ENCODE measurements around the gene DNAH14.

DNA sequence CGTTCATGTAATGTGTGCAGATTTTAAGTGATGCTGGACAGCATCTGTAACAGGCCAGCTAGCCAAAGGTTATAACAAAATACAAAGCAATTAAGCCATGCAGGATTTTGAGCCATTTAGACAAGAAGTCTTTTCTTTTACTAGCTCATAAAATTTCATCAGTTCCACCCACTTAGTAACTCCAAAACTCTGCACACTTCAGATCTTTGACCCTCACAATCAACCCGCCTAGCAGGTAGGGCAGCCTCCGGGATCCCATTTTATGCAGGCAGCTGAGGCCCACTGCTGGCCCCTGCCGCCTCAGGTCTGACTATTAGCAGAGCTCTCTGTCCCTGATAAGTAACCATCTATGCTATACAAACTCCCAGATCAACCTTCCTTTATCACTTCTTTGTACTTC is 489.1 kb downstream of the DNAH14 start:
- TF ChIP-seq, protein P1, sequence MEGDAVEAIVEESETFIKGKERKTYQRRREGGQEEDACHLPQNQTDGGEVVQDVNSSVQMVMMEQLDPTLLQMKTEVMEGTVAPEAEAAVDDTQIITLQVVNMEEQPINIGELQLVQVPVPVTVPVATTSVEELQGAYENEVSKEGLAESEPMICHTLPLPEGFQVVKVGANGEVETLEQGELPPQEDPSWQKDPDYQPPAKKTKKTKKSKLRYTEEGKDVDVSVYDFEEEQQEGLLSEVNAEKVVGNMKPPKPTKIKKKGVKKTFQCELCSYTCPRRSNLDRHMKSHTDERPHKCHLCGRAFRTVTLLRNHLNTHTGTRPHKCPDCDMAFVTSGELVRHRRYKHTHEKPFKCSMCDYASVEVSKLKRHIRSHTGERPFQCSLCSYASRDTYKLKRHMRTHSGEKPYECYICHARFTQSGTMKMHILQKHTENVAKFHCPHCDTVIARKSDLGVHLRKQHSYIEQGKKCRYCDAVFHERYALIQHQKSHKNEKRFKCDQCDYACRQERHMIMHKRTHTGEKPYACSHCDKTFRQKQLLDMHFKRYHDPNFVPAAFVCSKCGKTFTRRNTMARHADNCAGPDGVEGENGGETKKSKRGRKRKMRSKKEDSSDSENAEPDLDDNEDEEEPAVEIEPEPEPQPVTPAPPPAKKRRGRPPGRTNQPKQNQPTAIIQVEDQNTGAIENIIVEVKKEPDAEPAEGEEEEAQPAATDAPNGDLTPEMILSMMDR (IDR thresholded peaks at IDR 0.05 in 2 of 3, conservative IDR thresholded peaks at IDR 0.05 in 1 of 3; ENCODE audit: borderline replicate concordance in 1 of 3, insufficient read depth in 1 of 3, low read depth in 2 of 3, low read length in 2 of 3): no peak
- TF ChIP-seq POLR2A (IDR thresholded peaks at IDR 0.05; ENCODE audit: borderline replicate concordance, extremely low read depth, insufficient read depth, insufficient read length) (no peak), POLR2AphosphoS5 (IDR thresholded peaks at IDR 0.05; ENCODE audit: low read depth, low read length) (no peak), EZH2 (IDR thresholded peaks at IDR 0.05) (no peak), JUND (IDR thresholded peaks at IDR 0.05) (no peak), ZFX (IDR thresholded peaks at IDR 0.05) (no peak), CBX3 (IDR thresholded peaks at IDR 0.05; ENCODE audit: low read depth) (no peak), YY1 (IDR thresholded peaks at IDR 0.05; ENCODE audit: extremely low read depth, insufficient replicate concordance, low read depth, low read length) (no peak)
- TF ChIP-seq, protein P2, sequence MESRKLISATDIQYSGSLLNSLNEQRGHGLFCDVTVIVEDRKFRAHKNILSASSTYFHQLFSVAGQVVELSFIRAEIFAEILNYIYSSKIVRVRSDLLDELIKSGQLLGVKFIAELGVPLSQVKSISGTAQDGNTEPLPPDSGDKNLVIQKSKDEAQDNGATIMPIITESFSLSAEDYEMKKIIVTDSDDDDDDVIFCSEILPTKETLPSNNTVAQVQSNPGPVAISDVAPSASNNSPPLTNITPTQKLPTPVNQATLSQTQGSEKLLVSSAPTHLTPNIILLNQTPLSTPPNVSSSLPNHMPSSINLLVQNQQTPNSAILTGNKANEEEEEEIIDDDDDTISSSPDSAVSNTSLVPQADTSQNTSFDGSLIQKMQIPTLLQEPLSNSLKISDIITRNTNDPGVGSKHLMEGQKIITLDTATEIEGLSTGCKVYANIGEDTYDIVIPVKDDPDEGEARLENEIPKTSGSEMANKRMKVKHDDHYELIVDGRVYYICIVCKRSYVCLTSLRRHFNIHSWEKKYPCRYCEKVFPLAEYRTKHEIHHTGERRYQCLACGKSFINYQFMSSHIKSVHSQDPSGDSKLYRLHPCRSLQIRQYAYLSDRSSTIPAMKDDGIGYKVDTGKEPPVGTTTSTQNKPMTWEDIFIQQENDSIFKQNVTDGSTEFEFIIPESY (IDR thresholded peaks at IDR 0.05; ENCODE audit: extremely low read depth, insufficient replicate concordance, low read length): no peak
- TF ChIP-seq, protein P3, sequence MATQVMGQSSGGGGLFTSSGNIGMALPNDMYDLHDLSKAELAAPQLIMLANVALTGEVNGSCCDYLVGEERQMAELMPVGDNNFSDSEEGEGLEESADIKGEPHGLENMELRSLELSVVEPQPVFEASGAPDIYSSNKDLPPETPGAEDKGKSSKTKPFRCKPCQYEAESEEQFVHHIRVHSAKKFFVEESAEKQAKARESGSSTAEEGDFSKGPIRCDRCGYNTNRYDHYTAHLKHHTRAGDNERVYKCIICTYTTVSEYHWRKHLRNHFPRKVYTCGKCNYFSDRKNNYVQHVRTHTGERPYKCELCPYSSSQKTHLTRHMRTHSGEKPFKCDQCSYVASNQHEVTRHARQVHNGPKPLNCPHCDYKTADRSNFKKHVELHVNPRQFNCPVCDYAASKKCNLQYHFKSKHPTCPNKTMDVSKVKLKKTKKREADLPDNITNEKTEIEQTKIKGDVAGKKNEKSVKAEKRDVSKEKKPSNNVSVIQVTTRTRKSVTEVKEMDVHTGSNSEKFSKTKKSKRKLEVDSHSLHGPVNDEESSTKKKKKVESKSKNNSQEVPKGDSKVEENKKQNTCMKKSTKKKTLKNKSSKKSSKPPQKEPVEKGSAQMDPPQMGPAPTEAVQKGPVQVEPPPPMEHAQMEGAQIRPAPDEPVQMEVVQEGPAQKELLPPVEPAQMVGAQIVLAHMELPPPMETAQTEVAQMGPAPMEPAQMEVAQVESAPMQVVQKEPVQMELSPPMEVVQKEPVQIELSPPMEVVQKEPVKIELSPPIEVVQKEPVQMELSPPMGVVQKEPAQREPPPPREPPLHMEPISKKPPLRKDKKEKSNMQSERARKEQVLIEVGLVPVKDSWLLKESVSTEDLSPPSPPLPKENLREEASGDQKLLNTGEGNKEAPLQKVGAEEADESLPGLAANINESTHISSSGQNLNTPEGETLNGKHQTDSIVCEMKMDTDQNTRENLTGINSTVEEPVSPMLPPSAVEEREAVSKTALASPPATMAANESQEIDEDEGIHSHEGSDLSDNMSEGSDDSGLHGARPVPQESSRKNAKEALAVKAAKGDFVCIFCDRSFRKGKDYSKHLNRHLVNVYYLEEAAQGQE (IDR thresholded peaks at IDR 0.05; ENCODE audit: low read depth): no peak
- TF ChIP-seq, protein P4, sequence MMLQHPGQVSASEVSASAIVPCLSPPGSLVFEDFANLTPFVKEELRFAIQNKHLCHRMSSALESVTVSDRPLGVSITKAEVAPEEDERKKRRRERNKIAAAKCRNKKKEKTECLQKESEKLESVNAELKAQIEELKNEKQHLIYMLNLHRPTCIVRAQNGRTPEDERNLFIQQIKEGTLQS (IDR thresholded peaks at IDR 0.05): no peak
- TF ChIP-seq, protein P5, sequence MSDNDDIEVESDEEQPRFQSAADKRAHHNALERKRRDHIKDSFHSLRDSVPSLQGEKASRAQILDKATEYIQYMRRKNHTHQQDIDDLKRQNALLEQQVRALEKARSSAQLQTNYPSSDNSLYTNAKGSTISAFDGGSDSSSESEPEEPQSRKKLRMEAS (IDR thresholded peaks at IDR 0.05): no peak
